BJ (cell line): ENCODE data around the gene VAMP2. TPM values are rescaled to one million over a fixed set of nuclear protein-coding genes. Genes with fewer than 3 reads are reported as not detected.

Source experiments
- CTCF ChIA-PET: fragments of 350-600 bp; formaldehyde crosslinking; extraction: SDS; loops from one replicate; lab custom pipeline; 2021; ENCODE audit warnings: antibody characterized with exemption, inconsistent platforms; lab: Yijun Ruan, JAX
- POLR2A ChIA-PET: fragments of 300-600 bp; sonication (Branson Sonifier 250); formaldehyde crosslinking; extraction: SDS; loops from one replicate; lab custom pipeline; 2021; ENCODE audit warnings: antibody characterized with exemption; lab: Charles Lee
- DNase-seq: peaks from one replicate; pipeline ENCODE4 v3.0.0-alpha.2; 2011; ENCODE audit warnings: low read depth
- H3K27me3 ChIP-seq: 2 replicates; pipeline ENCODE4 v1.6.0; 2011; ENCODE audit warnings: low read length; ENCODE audit not compliant: control insufficient read depth, insufficient read depth
- H3K36me3 ChIP-seq: 2 replicates; pipeline ENCODE4 v1.5.1; 2011; ENCODE audit warnings: low read length; ENCODE audit not compliant: control insufficient read depth, insufficient read depth
- H3K4me3 ChIP-seq: 2 replicates; pipeline ENCODE4 v1.5.1; 2011; ENCODE audit warnings: low read depth, mild to moderate bottlenecking, control low read depth, low read length
- CTCF ChIP-seq: IDR thresholded peaks from 2 replicates; pipeline ENCODE4 v1.5.1; 2011; ENCODE audit warnings: low read depth, mild to moderate bottlenecking, control low read depth, inconsistent platforms, low read length, moderate library complexity; ENCODE audit not compliant: insufficient read depth
- polyA plus RNA-seq: library from polyadenylated mRNA; depleted of rRNA; stranded (reverse); fragments of >200 nt; gene quantifications from 2 replicates; pipeline ENCODE4 v1.2.3, GENCODE V29; 2011

Gene VAMP2
- polyA plus RNA-seq, 1 experiment: 22.8 TPM

GRCh38 chr17:8142887-8143580, 19.7 kb downstream of the VAMP2 start:
- no peak for TF ChIP-seq CTCF
- peaks cover 54% of the 10 kb centered on the region for H3K36me3 ChIP-seq
- H3K27me3 ChIP-seq: no peaks in the 10 kb centered on the region
- CTCF ChIA-PET: interaction anchor here (0.5 kb wide), 1 partner anchor 16 kb away, joined by 4 read pairs; no protein-coding TSS in a partner anchor
- POLR2A ChIA-PET: no interaction called here
- no peak for DNase-seq
- no peak overlapping the region for H3K4me3 ChIP-seq

GRCh38 chr17:8142158-8142886, 20.4 kb downstream of the VAMP2 start:
- no peaks in the 10 kb centered on the region for H3K27me3 ChIP-seq
- TF ChIP-seq CTCF: no peak
- H3K4me3 ChIP-seq: no peak overlapping the region
- ChIA-PET CTCF (interaction anchor here (1.7 kb wide), 1 partner anchor 16 kb away, joined by 4 read pairs; no protein-coding TSS in a partner anchor), POLR2A (no interaction called here)
- H3K36me3 ChIP-seq: peaks cover 48% of the 10 kb centered on the region
- no peak for DNase-seq

GRCh38 chr17:8141741-8142140, 21.0 kb downstream of the VAMP2 start:
- ChIA-PET CTCF (interaction anchor here (1.1 to 1.7 kb wide), 3 partner anchors 9 to 16 kb away, joined by 3 to 5 read pairs (median 4); no protein-coding TSS in a partner anchor), POLR2A (no interaction called here)
- no peak for TF ChIP-seq CTCF
- H3K27me3 ChIP-seq: no peaks in the 10 kb centered on the region
- peaks cover 42% of the 10 kb centered on the region for H3K36me3 ChIP-seq
- no peak for DNase-seq
- H3K4me3 ChIP-seq: no peak overlapping the region

- no peak for TF ChIP-seq CTCF
- DNase-seq: no peak
- Histone ChIP-seq H3K4me3 (no peak overlapping the region), H3K36me3 (peaks cover 36% of the 10 kb centered on the region), H3K27me3 (no peaks in the 10 kb centered on the region)
- POLR2A ChIA-PET: no interaction called here
- CTCF ChIA-PET: interaction anchor here (0.6 to 1.7 kb wide), 6 partner anchors 10 to 79 kb away, joined by 3 to 5 read pairs (median 3); partner anchors contain the start of gene ALOXE3
These were observed 21.7 kb downstream of the VAMP2 start for GRCh38 chr17:8141045-8141444.
